Measurements from ENCODE around the gene NOL12.
"Not testable (repeated sequence)": the region's sequence is repeated elsewhere in the genome, so short reads cannot be mapped to it uniquely, and the experiment has no call there.

The NOL12 gene

GRCh38 chr22:37681001-37681424 is 5.1 kb upstream of the NOL12 start:
- peak; percentile 12 for DNase-seq

DNA sequence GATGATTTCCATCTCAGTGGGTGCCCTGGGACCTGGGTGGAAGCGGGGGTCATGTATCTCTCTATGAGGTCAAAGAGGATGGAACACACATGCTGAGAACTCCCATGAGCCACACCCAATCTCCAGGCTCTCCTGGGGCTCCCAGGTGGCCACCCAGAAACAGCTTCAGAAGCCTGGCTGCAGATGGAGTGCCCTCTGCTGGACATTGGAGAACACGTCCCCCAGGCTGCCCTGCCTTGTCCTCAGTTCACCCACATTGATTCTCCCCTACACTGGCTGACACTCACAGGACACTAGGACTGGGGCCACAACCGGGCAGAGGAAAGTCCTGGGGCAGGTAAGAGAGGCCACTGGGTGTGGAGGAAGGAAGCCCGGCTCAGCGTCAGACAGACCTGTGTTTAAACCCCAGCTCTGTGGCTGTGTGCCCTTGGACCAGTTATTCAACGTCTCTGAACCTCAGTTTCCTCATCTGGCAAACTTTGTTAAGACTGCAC is 4.5 kb upstream of the NOL12 start:
- DNase-seq, result peak; percentile 66

GRCh38 chr22:37684803-37685615 is 1.1 kb upstream of the NOL12 start:
- no peak for DNase-seq

DNA sequence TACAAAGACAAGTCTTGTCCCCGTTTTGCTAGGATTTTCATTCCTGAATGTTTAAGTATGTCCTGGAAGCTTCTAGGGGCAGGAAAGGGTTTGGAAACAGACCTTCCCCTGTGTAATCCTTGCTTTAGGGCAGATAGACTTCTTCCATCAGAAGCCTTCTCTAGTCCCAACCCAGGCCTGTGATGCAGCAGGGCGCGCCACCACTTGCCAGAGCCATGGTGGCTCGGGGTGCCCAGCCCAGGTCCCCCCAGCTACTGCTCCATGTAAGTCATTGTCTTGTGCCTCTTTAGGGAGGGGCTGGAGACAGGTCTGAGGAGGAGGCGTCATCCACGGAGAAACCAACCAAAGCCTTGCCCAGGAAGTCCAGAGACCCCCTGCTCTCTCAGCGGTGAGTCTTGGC is 4.3 kb downstream of the NOL12 start:
- no peak for DNase-seq

- no peak for DNase-seq
Observed at GRCh38 chr22:37690901-37691504, 4.9 kb downstream of the NOL12 start.

DNA sequence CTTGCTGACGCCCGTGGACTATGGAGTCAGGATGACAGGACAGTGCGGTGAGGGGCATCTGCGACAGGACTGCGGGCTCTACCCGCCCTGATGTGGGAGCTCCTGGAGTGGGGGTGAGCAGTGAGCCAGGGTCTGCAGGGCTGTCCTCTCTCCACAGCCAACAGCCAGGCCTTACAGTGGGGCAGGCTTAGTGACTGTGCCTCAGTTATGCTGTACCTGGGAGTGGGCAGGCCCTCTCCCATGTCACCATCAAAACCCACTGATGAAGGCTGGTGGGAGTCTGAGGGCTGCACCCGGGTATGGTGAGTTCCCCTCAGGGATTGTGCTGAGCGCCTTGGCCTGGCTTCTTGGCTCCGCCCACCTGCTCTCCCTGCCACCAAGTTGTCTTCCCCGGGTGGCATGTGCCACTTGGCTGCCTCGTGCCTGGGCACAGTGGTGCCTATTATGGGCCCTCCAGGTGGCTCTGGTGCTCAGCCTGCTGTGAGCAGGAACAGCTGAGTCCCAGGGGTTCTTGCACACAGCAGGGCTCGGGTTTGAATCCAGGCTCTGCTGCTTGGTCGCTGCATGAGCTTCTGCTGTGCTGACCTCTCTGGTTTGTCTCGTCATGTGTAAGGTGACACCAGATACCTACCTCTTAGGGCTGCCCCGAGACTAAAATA is 6.6 kb downstream of the NOL12 start:
- no peak for DNase-seq

DNA sequence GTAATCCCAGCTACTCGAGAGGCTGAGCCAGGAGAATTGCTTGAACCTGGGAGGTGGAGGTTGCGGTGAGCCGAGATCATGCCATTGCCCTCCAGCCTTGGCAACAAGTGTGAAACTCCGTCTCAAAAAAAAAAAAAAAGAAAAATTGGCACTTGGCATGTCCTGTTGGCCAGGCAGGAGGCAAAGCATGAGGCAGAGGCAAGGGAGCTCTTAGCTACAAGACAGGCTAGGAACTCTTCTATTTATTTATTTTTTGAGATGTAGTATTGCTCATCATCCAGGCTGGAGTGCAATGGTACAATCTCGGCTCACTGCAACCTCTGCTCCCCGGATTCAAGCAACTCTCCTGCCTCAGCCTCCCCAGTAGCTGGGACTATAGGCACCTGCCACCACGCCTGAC is 8.0 kb downstream of the NOL12 start:
- not testable (repeated sequence) for DNase-seq

GRCh38 chr22:37696260-37696656 is 10.1 kb downstream of the NOL12 start:
- not testable (repeated sequence) for DNase-seq

- peak; percentile 97 for DNase-seq
Observed at GRCh38 chr22:37696657-37697537, 10.8 kb downstream of the NOL12 start, which contains the start of gene TRIOBP. TRIOBP (plus strand) TSS chr22:37697048; CDS start chr22:37701366, 4,318 bp downstream.

GRCh38 chr22:37697538-37697835 is 11.3 kb downstream of the NOL12 start:
- DNase-seq, result no peak

- peak; percentile 94 for DNase-seq
Observed at GRCh38 chr22:37701141-37701786, 15.1 kb downstream of the NOL12 start.

DNA sequence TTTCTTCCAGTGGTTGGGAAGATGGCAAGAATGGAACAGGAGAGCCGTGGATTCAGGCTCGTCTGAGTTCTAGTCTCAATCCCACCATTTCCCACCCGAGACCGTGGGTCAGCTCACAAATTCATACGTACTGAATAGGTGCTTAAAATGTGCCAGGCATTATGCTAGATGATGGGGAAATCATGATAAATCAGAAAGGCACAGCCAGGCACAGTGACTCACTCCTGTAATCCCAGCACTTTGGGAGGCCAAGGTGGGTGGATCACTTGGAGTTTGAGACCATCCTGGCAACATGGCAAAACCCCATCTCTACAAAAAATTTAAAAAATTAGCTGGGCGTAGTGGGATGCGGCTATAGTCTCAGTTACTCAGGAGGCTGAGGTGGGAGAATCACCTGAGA is 17.8 kb downstream of the NOL12 start:
- no peak for DNase-seq

DNA sequence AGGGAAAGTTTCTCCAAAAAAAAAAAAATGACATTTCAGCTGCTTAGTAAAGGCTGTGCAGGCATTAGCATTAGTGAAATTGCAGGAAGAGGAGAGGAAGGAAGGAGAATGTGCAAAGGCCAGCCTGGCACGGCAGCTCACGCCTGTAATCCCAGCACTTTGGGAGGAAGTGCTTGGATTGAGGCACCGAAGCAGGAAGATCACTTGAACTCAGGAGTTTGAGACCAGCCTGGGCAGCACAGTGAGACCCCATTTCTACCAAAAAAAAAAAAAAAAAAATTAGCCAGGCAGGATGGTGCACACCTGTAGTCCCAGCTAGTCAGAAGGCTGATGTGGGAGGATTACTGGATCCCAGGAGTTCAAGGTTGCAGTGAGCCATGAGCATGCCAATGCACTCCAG is 18.5 kb downstream of the NOL12 start:
- no peak for DNase-seq

DNA sequence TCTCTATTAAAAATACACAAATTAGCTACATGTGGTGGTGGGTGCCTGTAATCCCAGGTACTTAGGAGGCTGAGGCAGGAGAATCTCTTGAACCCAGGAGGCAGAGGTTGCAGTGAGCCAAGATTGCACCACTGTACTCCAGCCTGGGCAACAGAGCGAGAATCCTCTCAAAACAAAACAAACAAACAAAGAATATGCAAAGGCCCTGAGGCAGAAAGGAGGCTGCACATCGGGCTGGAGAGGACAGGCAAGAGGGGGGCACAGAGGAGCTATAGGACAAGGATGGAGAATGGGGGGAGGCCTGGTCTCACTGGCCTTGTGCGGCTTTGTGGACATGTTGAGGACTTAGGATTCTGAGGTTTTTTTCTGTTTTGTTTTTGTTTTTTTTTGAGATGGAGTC is 19.1 kb downstream of the NOL12 start:
- no peak for DNase-seq

GRCh38 chr22:37708580-37709444 is 22.7 kb downstream of the NOL12 start:
- DNase-seq, result peak; percentile 52

DNA sequence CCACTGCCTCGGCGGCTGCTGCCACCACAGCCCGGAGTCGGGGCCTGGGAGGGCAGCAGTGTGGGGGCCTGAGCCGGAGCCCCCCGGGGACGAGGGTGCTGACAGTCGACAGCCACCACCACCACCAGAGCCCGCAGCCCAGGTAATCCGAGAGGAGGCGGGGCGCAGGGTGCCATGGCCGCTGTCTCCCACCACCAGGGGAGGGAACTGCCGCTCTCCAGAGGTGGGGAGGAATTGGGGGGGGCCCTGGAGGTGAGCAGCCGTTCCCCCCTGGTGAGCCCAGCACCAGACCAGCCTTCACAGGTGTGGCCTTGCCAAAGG is 23.3 kb downstream of the NOL12 start:
- no peak for DNase-seq

DNA sequence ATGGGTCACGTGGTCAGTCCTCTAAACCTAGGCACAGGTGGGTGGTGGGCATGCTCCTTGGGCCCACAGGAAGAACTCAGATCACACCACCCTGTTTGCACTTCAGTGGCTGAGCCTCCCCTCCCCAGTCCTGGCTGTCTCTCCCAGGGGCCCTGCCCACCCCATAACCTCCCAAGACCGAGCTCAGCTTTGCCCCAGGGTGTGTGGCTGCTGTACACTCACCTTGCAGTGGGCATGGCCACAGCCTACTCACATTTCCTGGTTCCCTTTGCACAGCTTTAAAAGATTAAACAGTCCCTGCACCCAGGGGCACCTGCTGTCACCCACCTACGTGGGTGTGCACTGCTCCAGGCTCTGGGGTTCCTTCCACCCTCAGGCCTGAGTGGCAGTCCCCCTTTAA is 24.5 kb downstream of the NOL12 start:
- DNase-seq, result no peak

DNA sequence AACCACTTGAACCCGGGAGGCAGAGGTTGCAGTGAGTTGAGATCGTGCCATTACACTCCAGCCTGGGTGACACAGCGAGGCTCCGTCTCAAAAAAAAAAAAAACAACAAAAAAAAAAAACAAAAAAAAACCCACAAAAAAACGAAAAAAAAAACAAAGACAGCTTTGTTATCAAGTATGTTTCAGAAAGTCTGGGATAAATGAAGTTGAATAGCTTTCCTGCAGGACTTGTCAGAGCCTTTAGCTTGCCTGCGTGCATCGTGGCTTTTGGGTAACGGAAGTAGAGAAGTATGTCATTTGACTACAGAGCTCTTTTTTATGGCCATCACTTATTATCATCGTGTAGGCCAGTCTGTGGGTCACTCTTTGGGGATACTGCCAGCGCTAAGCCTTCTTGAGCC is 25.3 kb downstream of the NOL12 start:
- DNase-seq, result no peak

DNA sequence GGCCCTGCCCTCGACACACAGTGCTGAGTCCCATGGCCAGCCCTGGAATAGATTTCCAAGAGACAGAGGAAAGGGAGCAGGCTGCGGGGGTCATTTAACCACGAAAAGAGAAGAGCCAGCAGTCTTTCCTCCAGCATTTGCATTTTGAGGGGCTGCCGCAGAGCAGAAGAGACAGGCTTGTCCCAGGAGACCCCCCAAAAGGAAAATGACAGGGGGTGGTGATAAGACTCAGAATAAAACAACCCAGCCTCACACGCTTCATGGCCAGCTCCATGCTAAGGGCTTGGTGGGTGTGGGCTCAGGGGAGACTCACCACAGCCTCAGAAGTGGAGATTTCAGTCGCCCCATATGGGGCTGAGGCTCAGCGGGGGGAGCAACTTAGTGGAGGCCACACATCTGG is 27.6 kb downstream of the NOL12 start:
- DNase-seq, result no peak

GRCh38 chr22:37714634-37715033 is 28.5 kb downstream of the NOL12 start:
- DNase-seq, result no peak

- no peak for DNase-seq
Observed at GRCh38 chr22:37715760-37716159, 29.6 kb downstream of the NOL12 start.

- DNase-seq, result peak; percentile 63
Observed at GRCh38 chr22:37716708-37717107, 30.6 kb downstream of the NOL12 start.

Measured in MV-4-11 (cell line).